ENCODE results near the gene SAMSN1. TPM values are rescaled to one million over a fixed set of nuclear protein-coding genes. Genes with fewer than 3 reads are reported as not detected.

The SAMSN1 gene
- polyA plus RNA-seq, 1 donor from 2014 or later = 24.6 TPM

- Mint-ChIP-seq H3K9me3 (no peaks in the 10 kb centered on the region), H3K27me3 (no peaks in the 10 kb centered on the region), H3K27ac (no peak overlapping the region), H3K4me3 (no peak overlapping the region), H3K36me3 (no peaks in the 10 kb centered on the region), H3K4me1 (no peaks in the 10 kb centered on the region)
Observed at GRCh38 chr21:14474995-14475394, 71.1 kb downstream of the SAMSN1 start.

GRCh38 chr21:14469641-14470040, 76.5 kb downstream of the SAMSN1 start:
- Mint-ChIP-seq H3K27me3 (no peaks in the 10 kb centered on the region), H3K4me3 (no peak overlapping the region), H3K4me1 (no peaks in the 10 kb centered on the region), H3K27ac (no peak overlapping the region), H3K36me3 (no peaks in the 10 kb centered on the region), H3K9me3 (no peaks in the 10 kb centered on the region)

DNA sequence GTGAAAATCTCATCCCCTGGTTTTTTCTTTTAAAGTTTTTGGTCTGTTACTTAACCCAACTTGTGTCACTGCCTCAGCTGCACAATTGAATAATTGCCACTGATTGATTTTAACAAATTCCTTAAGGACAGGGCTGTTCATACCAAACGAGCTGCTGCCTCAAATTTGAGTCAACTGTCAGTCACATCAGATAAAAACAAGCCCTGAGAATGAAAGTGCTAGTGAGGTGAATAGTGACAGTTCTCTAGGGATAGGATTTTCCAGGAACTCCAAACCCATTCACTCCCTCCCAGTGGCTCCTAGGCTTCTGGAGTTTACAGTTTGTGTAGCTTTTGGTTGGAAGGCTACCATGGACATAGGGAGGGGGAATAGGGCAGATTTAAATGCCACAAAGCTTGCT, 79.4 kb downstream of the SAMSN1 start:
- no peak overlapping the region for H3K4me3 Mint-ChIP-seq
- no peaks in the 10 kb centered on the region for H3K9me3 Mint-ChIP-seq
- H3K36me3 Mint-ChIP-seq = no peaks in the 10 kb centered on the region
- H3K27me3 Mint-ChIP-seq = no peaks in the 10 kb centered on the region
- H3K4me1 Mint-ChIP-seq = no peaks in the 10 kb centered on the region
- no peak overlapping the region for H3K27ac Mint-ChIP-seq

DNA sequence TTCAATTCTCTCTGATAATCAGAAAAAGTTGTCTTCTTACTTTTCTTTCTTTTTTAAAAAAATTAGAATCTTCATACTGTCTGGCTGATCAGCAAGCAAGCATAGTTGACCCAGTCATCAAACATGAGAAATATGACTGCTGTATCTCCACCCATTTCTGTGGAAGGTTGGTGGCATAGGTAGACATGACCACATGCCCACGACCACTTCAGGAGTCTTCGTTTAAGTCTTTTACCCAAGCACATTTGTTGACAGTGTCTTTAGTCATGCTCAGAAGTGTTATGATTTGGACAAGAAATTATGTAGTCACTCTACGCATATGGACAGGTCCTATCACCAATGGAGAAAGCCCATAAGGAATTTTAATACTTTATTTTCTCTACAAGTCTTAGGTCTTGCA, 88.4 kb downstream of the SAMSN1 start:
- H3K9me3 Mint-ChIP-seq = no peaks in the 10 kb centered on the region
- H3K27me3 Mint-ChIP-seq = no peaks in the 10 kb centered on the region
- no peak overlapping the region for H3K4me3 Mint-ChIP-seq
- H3K4me1 Mint-ChIP-seq = peaks cover 5 to 19% (median 16%) of the 10 kb centered on the region in 3 donors
- no peak overlapping the region for H3K27ac Mint-ChIP-seq
- H3K36me3 Mint-ChIP-seq = peaks cover 2% of the 10 kb centered on the region

DNA sequence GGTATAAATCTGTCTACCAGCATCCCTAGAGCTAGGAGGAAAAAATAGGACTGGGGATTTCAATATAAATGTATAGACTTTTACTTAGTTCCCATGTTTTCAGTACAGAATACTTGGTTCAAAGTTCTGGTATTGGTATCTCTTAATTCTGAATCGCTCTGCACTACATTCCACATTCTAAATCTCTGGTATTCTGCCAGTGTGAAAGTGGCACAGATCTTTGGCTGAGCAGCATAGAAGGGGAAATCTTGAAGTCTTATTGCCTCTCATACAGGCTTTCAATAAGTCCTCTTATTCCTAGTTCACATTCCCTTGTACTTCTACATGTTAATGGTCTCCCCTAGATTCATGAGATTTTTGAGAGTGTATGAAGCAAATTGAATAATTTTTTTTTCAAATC, 89.2 kb downstream of the SAMSN1 start:
- peaks cover 5 to 19% (median 16%) of the 10 kb centered on the region in 3 donors for H3K4me1 Mint-ChIP-seq
- H3K4me3 Mint-ChIP-seq = no peak overlapping the region
- peaks cover 4% of the 10 kb centered on the region for H3K36me3 Mint-ChIP-seq
- H3K9me3 Mint-ChIP-seq = no peaks in the 10 kb centered on the region
- H3K27ac Mint-ChIP-seq = no peak overlapping the region
- no peaks in the 10 kb centered on the region for H3K27me3 Mint-ChIP-seq

GRCh38 chr21:14454016-14455009, 91.8 kb downstream of the SAMSN1 start:
- Mint-ChIP-seq H3K9me3 (no peaks in the 10 kb centered on the region), H3K4me3 (peak overlapping the region in 1 of 4 donors; percentile 33), H3K27ac (no peak overlapping the region), H3K4me1 (peaks cover 8 to 23% (median 19%) of the 10 kb centered on the region in 3 donors), H3K36me3 (peaks cover 4% of the 10 kb centered on the region), H3K27me3 (no peaks in the 10 kb centered on the region)

GRCh38 chr21:14453339-14454015, 92.6 kb downstream of the SAMSN1 start:
- Mint-ChIP-seq H3K27ac (no peak overlapping the region), H3K4me3 (no peak overlapping the region), H3K4me1 (peaks cover 8 to 23% (median 19%) of the 10 kb centered on the region in 3 donors), H3K27me3 (no peaks in the 10 kb centered on the region), H3K9me3 (no peaks in the 10 kb centered on the region), H3K36me3 (peaks cover 2% of the 10 kb centered on the region)

GRCh38 chr21:14452727-14453241, 93.3 kb downstream of the SAMSN1 start:
- no peaks in the 10 kb centered on the region for H3K9me3 Mint-ChIP-seq
- H3K27ac Mint-ChIP-seq = no peak overlapping the region
- no peaks in the 10 kb centered on the region for H3K27me3 Mint-ChIP-seq
- H3K4me1 Mint-ChIP-seq = peaks cover 8 to 23% (median 19%) of the 10 kb centered on the region in 3 donors
- H3K36me3 Mint-ChIP-seq = peaks cover 1% of the 10 kb centered on the region
- peak overlapping the region in 2 of 4 donors; percentile 4 to 74 for H3K4me3 Mint-ChIP-seq

GRCh38 chr21:14452031-14452726, 93.9 kb downstream of the SAMSN1 start:
- Mint-ChIP-seq H3K9me3 (no peaks in the 10 kb centered on the region), H3K27me3 (no peaks in the 10 kb centered on the region), H3K4me3 (peak overlapping the region in 1 of 4 donors; percentile 46), H3K4me1 (peaks cover 8 to 23% (median 19%) of the 10 kb centered on the region in 3 donors), H3K27ac (no peak overlapping the region), H3K36me3 (peaks cover 1% of the 10 kb centered on the region)

- H3K4me3 Mint-ChIP-seq = peak overlapping the region in 1 of 4 donors; percentile 46
Observed at GRCh38 chr21:14451546-14451945, 94.6 kb downstream of the SAMSN1 start.

DNA sequence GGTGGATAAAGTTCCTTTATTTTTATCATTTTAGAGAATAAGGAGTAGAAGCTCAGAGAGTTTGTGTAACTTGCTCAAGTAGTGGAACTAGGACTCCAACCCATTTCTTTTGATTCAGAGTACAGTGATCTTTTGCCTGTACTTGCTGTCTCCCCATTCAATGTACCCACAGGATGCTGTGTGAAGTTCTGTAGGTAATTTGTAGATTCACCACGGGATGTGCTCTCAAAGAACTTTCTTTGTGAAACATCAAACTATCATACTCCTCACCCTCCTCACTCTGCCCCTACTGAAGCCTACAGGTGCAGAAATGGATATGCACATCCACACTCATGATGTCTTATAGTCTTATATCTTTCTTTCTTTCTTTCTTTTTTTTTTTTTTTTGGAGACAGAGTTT, 97.3 kb downstream of the SAMSN1 start:
- Mint-ChIP-seq H3K9me3 (no peaks in the 10 kb centered on the region), H3K4me3 (no peak overlapping the region), H3K27me3 (no peaks in the 10 kb centered on the region), H3K4me1 (peaks cover 4 to 10% (median 5%) of the 10 kb centered on the region in 3 donors), H3K27ac (no peak overlapping the region), H3K36me3 (peaks cover 1% of the 10 kb centered on the region)

More at GRCh38 chr21:14451546-14451945, 94.6 kb downstream of the SAMSN1 start:
- no peak overlapping the region for H3K27ac Mint-ChIP-seq
- H3K27me3 Mint-ChIP-seq = no peaks in the 10 kb centered on the region
- peaks cover 1% of the 10 kb centered on the region for H3K36me3 Mint-ChIP-seq
- no peaks in the 10 kb centered on the region for H3K9me3 Mint-ChIP-seq
- peaks cover 8 to 23% (median 19%) of the 10 kb centered on the region in 3 donors for H3K4me1 Mint-ChIP-seq

- Mint-ChIP-seq H3K27me3 (no peaks in the 10 kb centered on the region), H3K4me3 (no peak overlapping the region), H3K4me1 (no peaks in the 10 kb centered on the region)
Observed at GRCh38 chr21:14438211-14438610, 107.9 kb downstream of the SAMSN1 start.

GRCh38 chr21:14435423-14435822, 110.7 kb downstream of the SAMSN1 start:
- H3K36me3 Mint-ChIP-seq = no peaks in the 10 kb centered on the region
- no peaks in the 10 kb centered on the region for H3K27me3 Mint-ChIP-seq
- H3K27ac Mint-ChIP-seq = no peak overlapping the region
- H3K4me1 Mint-ChIP-seq = no peaks in the 10 kb centered on the region
- no peak overlapping the region for H3K4me3 Mint-ChIP-seq
- H3K9me3 Mint-ChIP-seq = no peaks in the 10 kb centered on the region

More at GRCh38 chr21:14438211-14438610, 107.9 kb downstream of the SAMSN1 start:
- H3K9me3 Mint-ChIP-seq = no peaks in the 10 kb centered on the region
- no peaks in the 10 kb centered on the region for H3K36me3 Mint-ChIP-seq
- H3K27ac Mint-ChIP-seq = no peak overlapping the region
